ENCODE measurements around the gene INTS1. TPM values are rescaled to one million over a fixed set of nuclear protein-coding genes. Genes with fewer than 3 reads are reported as not detected.

Gene INTS1
- total RNA-seq, 2 experiments from 2014 or later, result 91.0 to 91.5 TPM

DNA sequence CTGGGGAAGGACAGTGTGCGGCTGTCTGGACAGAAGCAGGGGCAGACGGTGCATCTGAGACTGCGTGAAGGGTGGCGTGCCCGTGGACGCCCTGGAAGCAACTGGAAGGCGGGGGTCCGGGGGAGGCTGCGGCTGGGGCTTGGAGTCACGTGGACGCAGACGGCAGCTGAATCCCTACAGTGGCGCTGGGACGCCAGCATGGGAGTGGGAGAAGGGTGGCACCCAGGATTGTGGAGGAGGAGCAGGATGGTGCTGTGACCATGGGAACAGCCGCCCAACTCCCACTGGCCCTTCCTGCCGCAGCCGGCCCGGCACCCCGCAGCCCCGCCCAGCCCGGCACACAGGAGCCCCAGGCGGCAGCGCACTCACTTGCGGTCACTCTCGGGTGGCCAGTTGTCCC is 9.7 kb downstream of the INTS1 start:
- no peak overlapping the region for H3K4me3 Mint-ChIP-seq
- TF ChIP-seq, protein P1, sequence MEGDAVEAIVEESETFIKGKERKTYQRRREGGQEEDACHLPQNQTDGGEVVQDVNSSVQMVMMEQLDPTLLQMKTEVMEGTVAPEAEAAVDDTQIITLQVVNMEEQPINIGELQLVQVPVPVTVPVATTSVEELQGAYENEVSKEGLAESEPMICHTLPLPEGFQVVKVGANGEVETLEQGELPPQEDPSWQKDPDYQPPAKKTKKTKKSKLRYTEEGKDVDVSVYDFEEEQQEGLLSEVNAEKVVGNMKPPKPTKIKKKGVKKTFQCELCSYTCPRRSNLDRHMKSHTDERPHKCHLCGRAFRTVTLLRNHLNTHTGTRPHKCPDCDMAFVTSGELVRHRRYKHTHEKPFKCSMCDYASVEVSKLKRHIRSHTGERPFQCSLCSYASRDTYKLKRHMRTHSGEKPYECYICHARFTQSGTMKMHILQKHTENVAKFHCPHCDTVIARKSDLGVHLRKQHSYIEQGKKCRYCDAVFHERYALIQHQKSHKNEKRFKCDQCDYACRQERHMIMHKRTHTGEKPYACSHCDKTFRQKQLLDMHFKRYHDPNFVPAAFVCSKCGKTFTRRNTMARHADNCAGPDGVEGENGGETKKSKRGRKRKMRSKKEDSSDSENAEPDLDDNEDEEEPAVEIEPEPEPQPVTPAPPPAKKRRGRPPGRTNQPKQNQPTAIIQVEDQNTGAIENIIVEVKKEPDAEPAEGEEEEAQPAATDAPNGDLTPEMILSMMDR (IDR thresholded peaks at IDR 0.05), result no peak
- ATAC-seq (ENCODE audit: poor library complexity) (no peak), DNase-seq (no peak)
- ChIA-PET CTCF (no interaction called here), POLR2A (no interaction called here)
- Histone ChIP-seq H3K27ac (ENCODE audit: low read depth in 1 of 2, low read length in 2 of 2) (no peak overlapping the region), H3K4me1 (ENCODE audit: insufficient read depth, low read length) (no peaks in the 10 kb centered on the region), H3K9me3 (ENCODE audit: control insufficient read depth in 1 of 2, insufficient read depth in 1 of 2, low read length in 2 of 2) (peaks cover 0 to 3% of the 10 kb centered on the region in 2 experiments), H3K27me3 (ENCODE audit: control insufficient read depth in 1 of 2, insufficient read depth in 2 of 2, low read length in 2 of 2) (no peaks in the 10 kb centered on the region), H3K4me3 (ENCODE audit: low read length) (no peak overlapping the region), H3K36me3 (ENCODE audit: insufficient read depth, low read length) (peaks cover 71% of the 10 kb centered on the region)
- H3K4me1 Mint-ChIP-seq (ENCODE audit: low read depth), result no peaks in the 10 kb centered on the region
- H3K36me3 Mint-ChIP-seq (ENCODE audit: low read depth), result peaks cover 51% of the 10 kb centered on the region
- no peaks in the 10 kb centered on the region for H3K9me3 Mint-ChIP-seq
- H3K27me3 Mint-ChIP-seq, result no peaks in the 10 kb centered on the region
- intact Hi-C loops (cut with DNase I, micrococcal nuclease), result no loop called here
- H3K27ac Mint-ChIP-seq, result no peak overlapping the region

DNA sequence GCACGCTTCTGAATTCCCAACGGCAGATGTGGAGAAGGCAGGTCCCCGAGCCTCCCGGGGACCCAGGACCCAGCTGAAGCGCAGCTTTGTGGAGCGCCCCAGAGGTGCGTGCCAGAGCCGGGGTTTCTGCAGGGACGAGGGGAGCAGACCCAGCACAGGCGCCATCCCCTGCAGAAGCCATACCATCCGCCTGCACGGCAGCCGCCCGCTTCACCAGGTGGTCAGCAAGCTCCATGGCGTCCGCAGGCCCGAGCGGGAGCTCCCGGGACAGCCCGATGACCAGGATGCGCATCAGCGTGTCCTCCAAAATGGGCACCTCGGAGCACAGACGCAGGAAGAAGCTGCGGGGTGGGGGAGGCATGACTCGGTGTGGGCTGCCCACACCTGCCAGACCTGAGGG is 10.6 kb downstream of the INTS1 start:
- intact Hi-C loops (cut with DNase I, micrococcal nuclease), result no loop called here
- ChIA-PET CTCF (interaction anchor here (1.3 kb wide), 1 partner anchor 19 kb away, joined by 5 read pairs; no protein-coding TSS in a partner anchor), POLR2A (no interaction called here)
- no peaks in the 10 kb centered on the region for H3K9me3 Mint-ChIP-seq
- DNase-seq, result no peak
- H3K4me3 Mint-ChIP-seq, result no peak overlapping the region
- no peak for ATAC-seq (ENCODE audit: poor library complexity)
- H3K27ac Mint-ChIP-seq, result no peak overlapping the region
- no peaks in the 10 kb centered on the region for H3K4me1 ChIP-seq (ENCODE audit: insufficient read depth, low read length)
- H3K9me3 ChIP-seq (ENCODE audit: control insufficient read depth in 1 of 2, insufficient read depth in 1 of 2, low read length in 2 of 2), result peaks cover 0 to 3% of the 10 kb centered on the region in 2 experiments
- H3K36me3 ChIP-seq (ENCODE audit: insufficient read depth, low read length), result peaks cover 76% of the 10 kb centered on the region
- H3K27me3 ChIP-seq (ENCODE audit: control insufficient read depth in 1 of 2, insufficient read depth in 2 of 2, low read length in 2 of 2), result no peaks in the 10 kb centered on the region
- TF ChIP-seq, protein P1 (IDR thresholded peaks at IDR 0.05), result no peak
- no peaks in the 10 kb centered on the region for H3K4me1 Mint-ChIP-seq (ENCODE audit: low read depth)
- no peaks in the 10 kb centered on the region for H3K27me3 Mint-ChIP-seq
- peaks cover 60% of the 10 kb centered on the region for H3K36me3 Mint-ChIP-seq (ENCODE audit: low read depth)
- H3K4me3 ChIP-seq (ENCODE audit: low read length), result no peak overlapping the region
- H3K27ac ChIP-seq (ENCODE audit: low read depth in 1 of 2, low read length in 2 of 2), result no peak overlapping the region

DNA sequence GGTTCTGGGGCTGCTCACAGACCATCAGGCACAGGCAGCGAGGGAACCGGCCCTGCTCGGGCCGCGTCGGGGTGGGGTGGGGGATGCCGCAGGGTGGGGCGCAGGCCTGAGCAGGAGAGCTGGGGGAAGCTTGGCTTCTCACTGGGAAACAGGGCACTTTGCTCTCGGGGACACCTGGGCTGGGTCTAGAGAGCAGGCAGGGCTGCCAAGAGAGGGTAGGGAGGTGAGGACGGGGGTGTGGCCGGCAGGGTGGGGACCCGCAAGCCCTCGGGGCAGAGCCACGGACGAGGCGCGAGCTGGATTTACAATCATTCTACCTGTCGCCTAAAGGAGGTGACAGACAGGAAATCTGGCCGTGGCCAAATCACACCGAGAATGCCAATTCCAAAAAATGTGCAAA is 11.1 kb downstream of the INTS1 start:
- Histone ChIP-seq H3K27ac (ENCODE audit: low read depth in 1 of 2, low read length in 2 of 2) (no peak overlapping the region), H3K4me3 (ENCODE audit: low read length) (no peak overlapping the region), H3K27me3 (ENCODE audit: control insufficient read depth in 1 of 2, insufficient read depth in 2 of 2, low read length in 2 of 2) (no peaks in the 10 kb centered on the region), H3K9me3 (ENCODE audit: control insufficient read depth in 1 of 2, insufficient read depth in 1 of 2, low read length in 2 of 2) (peaks cover 0 to 3% of the 10 kb centered on the region in 2 experiments), H3K4me1 (ENCODE audit: insufficient read depth, low read length) (no peaks in the 10 kb centered on the region), H3K36me3 (ENCODE audit: insufficient read depth, low read length) (peaks cover 77% of the 10 kb centered on the region)
- ATAC-seq (ENCODE audit: poor library complexity), result no peak
- H3K4me1 Mint-ChIP-seq (ENCODE audit: low read depth), result no peaks in the 10 kb centered on the region
- H3K27me3 Mint-ChIP-seq, result no peaks in the 10 kb centered on the region
- POLR2A ChIA-PET, result no interaction called here
- intact Hi-C loops (cut with DNase I, micrococcal nuclease), result no loop called here
- TF ChIP-seq, protein P1 (IDR thresholded peaks at IDR 0.05), result no peak
- H3K27ac Mint-ChIP-seq, result no peak overlapping the region
- no peaks in the 10 kb centered on the region for H3K9me3 Mint-ChIP-seq
- no peak for DNase-seq
- H3K36me3 Mint-ChIP-seq (ENCODE audit: low read depth), result peaks cover 62% of the 10 kb centered on the region
- no peak overlapping the region for H3K4me3 Mint-ChIP-seq
- CTCF ChIA-PET, result interaction anchor here (1.3 kb wide), 1 partner anchor 19 kb away, joined by 5 read pairs; no protein-coding TSS in a partner anchor
